ENCODE data around the gene VPS25. TPM values are rescaled to one million over a fixed set of nuclear protein-coding genes. Genes with fewer than 3 reads are reported as not detected.
"Not testable (repeated sequence)": the region's sequence is repeated elsewhere in the genome, so short reads cannot be mapped to it uniquely, and the experiment has no call there.

VPS25 gene
- total and polyA plus RNA-seq, 2 donors from 2014 or later, result 85.2 to 112 TPM

- H3K27me3 ChIP-seq (ENCODE audit: control insufficient read depth, insufficient read depth, low read length), result no peaks in the 10 kb centered on the region
- H3K9me3 ChIP-seq (ENCODE audit: control insufficient read depth in 2 of 3, insufficient read depth in 1 of 3, low read length in 3 of 3), result no peaks in the 10 kb centered on the region
- peaks cover 0 to 5% (median 0%) of the 10 kb centered on the region in 3 donors for H3K4me1 ChIP-seq (ENCODE audit: control insufficient read depth in 2 of 3, insufficient read depth in 2 of 3, low read depth in 1 of 3, low read length in 3 of 3)
- no peak overlapping the region for H3K9ac ChIP-seq (ENCODE audit: low read length in 3 of 3)
- no peak overlapping the region for H3K4me3 ChIP-seq (ENCODE audit: low read length in 3 of 3)
- DNase-seq, result no peak
- no peak for TF ChIP-seq CTCF (IDR thresholded peaks at IDR 0.05; ENCODE audit: borderline replicate concordance, extremely low read depth, insufficient read depth)
- FAIRE-seq, result no peak
- H3K27ac ChIP-seq (ENCODE audit: low read depth in 2 of 2, low read length in 2 of 2), result no peak overlapping the region
- H3K36me3 ChIP-seq (ENCODE audit: control insufficient read depth in 2 of 3, insufficient read depth in 3 of 3, low read length in 3 of 3), result no peaks in the 10 kb centered on the region
- intact Hi-C loops (cut with DNase I), result no loop called here
Measured at GRCh38 chr17:42766124-42766523, 7.1 kb upstream of the VPS25 start.

- no peak for FAIRE-seq
- no peaks in the 10 kb centered on the region for H3K36me3 ChIP-seq (ENCODE audit: control insufficient read depth in 2 of 3, insufficient read depth in 3 of 3, low read length in 3 of 3)
- intact Hi-C loops (cut with DNase I), result no loop called here
Measured at GRCh38 chr17:42767512-42767911, 5.7 kb upstream of the VPS25 start.

GRCh38 chr17:42768006-42768405 lies 5.2 kb upstream of the VPS25 start:
- DNase-seq; FAIRE-seq; H3K36me3 ChIP-seq (ENCODE audit: control insufficient read depth in 2 of 3, insufficient read depth in 3 of 3, low read length in 3 of 3); H3K9me3 ChIP-seq (ENCODE audit: control insufficient read depth in 2 of 3, insufficient read depth in 1 of 3, low read length in 3 of 3); H3K4me3 ChIP-seq (ENCODE audit: low read length in 3 of 3); H3K4me1 ChIP-seq (ENCODE audit: control insufficient read depth in 2 of 3, insufficient read depth in 2 of 3, low read depth in 1 of 3, low read length in 3 of 3); H3K9ac ChIP-seq (ENCODE audit: low read length in 3 of 3); H3K27me3 ChIP-seq (ENCODE audit: control insufficient read depth, insufficient read depth, low read length); H3K27ac ChIP-seq (ENCODE audit: low read depth in 2 of 2, low read length in 2 of 2); intact Hi-C loops (cut with DNase I): not testable (repeated sequence)

More at GRCh38 chr17:42767512-42767911, 5.7 kb upstream of the VPS25 start:
- H3K9me3 ChIP-seq (ENCODE audit: control insufficient read depth in 2 of 3, insufficient read depth in 1 of 3, low read length in 3 of 3), result no peaks in the 10 kb centered on the region
- H3K27ac ChIP-seq (ENCODE audit: low read depth in 2 of 2, low read length in 2 of 2), result no peak overlapping the region
- peaks cover 0 to 6% (median 0%) of the 10 kb centered on the region in 3 donors for H3K4me1 ChIP-seq (ENCODE audit: control insufficient read depth in 2 of 3, insufficient read depth in 2 of 3, low read depth in 1 of 3, low read length in 3 of 3)
- no peaks in the 10 kb centered on the region for H3K27me3 ChIP-seq (ENCODE audit: control insufficient read depth, insufficient read depth, low read length)
- DNase-seq, result no peak
- no peak overlapping the region for H3K4me3 ChIP-seq (ENCODE audit: low read length in 3 of 3)
- TF ChIP-seq CTCF (IDR thresholded peaks at IDR 0.05; ENCODE audit: borderline replicate concordance, extremely low read depth, insufficient read depth), result no peak
- no peak overlapping the region for H3K9ac ChIP-seq (ENCODE audit: low read length in 3 of 3)

- H3K27me3 ChIP-seq (ENCODE audit: control insufficient read depth, insufficient read depth, low read length); H3K9me3 ChIP-seq (ENCODE audit: control insufficient read depth in 2 of 3, insufficient read depth in 1 of 3, low read length in 3 of 3); DNase-seq; FAIRE-seq; H3K4me1 ChIP-seq (ENCODE audit: control insufficient read depth in 2 of 3, insufficient read depth in 2 of 3, low read depth in 1 of 3, low read length in 3 of 3); H3K27ac ChIP-seq (ENCODE audit: low read depth in 2 of 2, low read length in 2 of 2); H3K4me3 ChIP-seq (ENCODE audit: low read length in 3 of 3); H3K36me3 ChIP-seq (ENCODE audit: control insufficient read depth in 2 of 3, insufficient read depth in 3 of 3, low read length in 3 of 3); intact Hi-C loops (cut with DNase I); H3K9ac ChIP-seq (ENCODE audit: low read length in 3 of 3): not testable (repeated sequence)
Measured at GRCh38 chr17:42769964-42770363, 3.3 kb upstream of the VPS25 start.

GRCh38 chr17:42772945-42773289 lies 332 bp upstream of the VPS25 start:
- no peak for TF ChIP-seq CTCF (IDR thresholded peaks at IDR 0.05; ENCODE audit: borderline replicate concordance, extremely low read depth, insufficient read depth)
- no peak for DNase-seq
- Histone ChIP-seq H3K27ac (ENCODE audit: low read depth in 2 of 2, low read length in 2 of 2) (peak overlapping the region in 1 of 2 donors; percentile 80), H3K4me1 (ENCODE audit: control insufficient read depth in 2 of 3, insufficient read depth in 2 of 3, low read depth in 1 of 3, low read length in 3 of 3) (peaks cover 0 to 7% (median 5%) of the 10 kb centered on the region in 3 donors), H3K27me3 (ENCODE audit: control insufficient read depth, insufficient read depth, low read length) (no peaks in the 10 kb centered on the region), H3K36me3 (ENCODE audit: control insufficient read depth in 2 of 3, insufficient read depth in 3 of 3, low read length in 3 of 3) (peaks cover 4 to 16% (median 7%) of the 10 kb centered on the region in 3 donors), H3K9ac (ENCODE audit: low read length in 3 of 3) (peak overlapping the region; percentile 81 to 100 (median 97)), H3K9me3 (ENCODE audit: control insufficient read depth in 2 of 3, insufficient read depth in 1 of 3, low read length in 3 of 3) (no peaks in the 10 kb centered on the region), H3K4me3 (ENCODE audit: low read length in 3 of 3) (peak overlapping the region; percentile 86 to 99 (median 99))
- intact Hi-C loops (cut with DNase I), result no loop called here
- FAIRE-seq, result no peak

Measured in kidney (tissue), 14 donors.